K562 (cell line): ENCODE measurements around the gene RYR3. TPM values are rescaled to one million over a fixed set of nuclear protein-coding genes. Genes with fewer than 3 reads are reported as not detected.

Source experiments
- ATAC-seq: fragments of 200-7000 bp; cut with Tn5 transposase; 3 replicates; pipeline ENCODE4 v1.9.1; 2020; ENCODE audit warnings: moderate library complexity
- BruUV-seq: library from RNA; stranded (reverse); fragments of 400-500 nt; replicated peaks from 2 replicates; lab custom pipeline; 2021; lab: Mats Ljungman, UMichigan
- CTCF ChIA-PET: fragments of 300-600 bp; formaldehyde crosslinking; extraction: SDS; loops from one replicate; lab custom pipeline; 2021; ENCODE audit warnings: low intra/inter-chr PET ratio; lab: Yijun Ruan, JAX
- POLR2A ChIA-PET: fragments of 300-600, 350-650 bp; sonication (Branson Sonifier 250); formaldehyde crosslinking; extraction: SDS; loops from one replicate; lab custom pipeline; 2021; ENCODE audit warnings: antibody characterized with exemption, inconsistent platforms; lab: Yijun Ruan, JAX
- DNase-seq, 4 experiments: peaks; one replicate each; pipeline versions ENCODE4 v3.0.0 to v3.0.0-alpha.2; 2011 to 2018; ENCODE audit warnings: low spot score in 3 of 4, mixed read lengths in 3 of 4; ENCODE audit errors: extremely low read depth in 1 of 4
- FAIRE-seq: peaks from 2 replicates; lab custom pipeline; 2011; peaks lifted over from hg19 to GRCh38; lab: Jason Lieb, UNC
- H2AFZ ChIP-seq: 2 replicates; pipeline ENCODE4 v1.6.0; 2011; ENCODE audit warnings: low read depth, low read length, control low read depth, inconsistent platforms
- H3K27ac ChIP-seq: fragments of 200-600 bp; 3 replicates; pipeline ENCODE4 v1.8.0; 2011; ENCODE audit warnings: low read depth, mild to moderate bottlenecking, control low read depth, inconsistent platforms, low read length, moderate library complexity, mixed read lengths; ENCODE audit errors: extremely low read depth
- H3K27me3 ChIP-seq, 2 experiments: fragments of 300-600 bp in 1 of 2; 2 replicates in 1 of 2; 3 replicates in 1 of 2; pipeline versions ENCODE4 v1.6.0 to v1.8.0; 2011; ENCODE audit warnings: inconsistent platforms in 2 of 2, low read length in 2 of 2, mild to moderate bottlenecking in 1 of 2, mixed read lengths in 1 of 2, moderate library complexity in 1 of 2; ENCODE audit not compliant: control insufficient read depth in 2 of 2, insufficient read depth in 2 of 2
- H3K36me3 ChIP-seq: fragments of 300-600 bp; 3 replicates; pipeline ENCODE4 v1.8.0; 2011; ENCODE audit warnings: mild to moderate bottlenecking, low read length, inconsistent platforms; ENCODE audit not compliant: control insufficient read depth, insufficient read depth
- H3K4me1 ChIP-seq, 2 experiments: fragments of 200-600 bp in 1 of 2; replicated peaks in 1 of 2; 2 replicates in 1 of 2; 3 replicates in 1 of 2; pipeline versions ENCODE4 v1.5.1 to v1.8.0; 2011; ENCODE audit warnings: inconsistent platforms in 2 of 2, low read length in 2 of 2, mild to moderate bottlenecking in 1 of 2, mixed read lengths in 1 of 2, moderate library complexity in 1 of 2; ENCODE audit not compliant: control insufficient read depth in 2 of 2, insufficient read depth in 2 of 2
- H3K4me2 ChIP-seq: 2 replicates; pipeline ENCODE4 v1.6.1; 2011; ENCODE audit warnings: low read length, control low read depth, inconsistent platforms, mixed read lengths; ENCODE audit not compliant: insufficient read depth
- H3K4me3 ChIP-seq: fragments of 200-600 bp; sonication (generic), shearing (Covaris generic); 2 replicates; pipeline ENCODE4 v1.5.1; 2016; ENCODE audit warnings: control low read depth, inconsistent platforms
- H3K79me2 ChIP-seq: fragments of 200-600 bp; 3 replicates; pipeline ENCODE4 v1.8.0; 2011; ENCODE audit warnings: low read length, inconsistent platforms; ENCODE audit not compliant: control insufficient read depth, insufficient read depth
- H3K9ac ChIP-seq, 2 experiments: 2 replicates each; pipeline versions ENCODE4 v1.6.0 to v1.6.1; 2011; ENCODE audit warnings: low read depth in 2 of 2, low read length in 2 of 2, control low read depth in 1 of 2, inconsistent platforms in 1 of 2, mild to moderate bottlenecking in 1 of 2, mixed read lengths in 1 of 2; ENCODE audit not compliant: insufficient read depth in 1 of 2
- H3K9me1 ChIP-seq: one replicate; pipeline ENCODE4 v1.6.0; 2011; ENCODE audit warnings: inconsistent platforms, mild to moderate bottlenecking, low read length, moderate library complexity; ENCODE audit not compliant: control insufficient read depth, insufficient read depth
- H3K9me3 ChIP-seq: replicated peaks from 2 replicates; pipeline ENCODE4 v1.5.1; 2011; ENCODE audit warnings: low read depth, low read length, inconsistent platforms; ENCODE audit not compliant: control insufficient read depth, insufficient read depth
- H4K20me1 ChIP-seq: replicated peaks from 2 replicates; pipeline ENCODE4 v1.6.1; 2011; ENCODE audit warnings: low read length, inconsistent platforms, mixed read lengths; ENCODE audit not compliant: control insufficient read depth, insufficient read depth
- AFF1 ChIP-seq, 2 experiments: fragments of 450-650 bp; IDR thresholded peaks; 2 replicates each; pipeline ENCODE4 v1.6.1; 2018; ENCODE audit warnings: mild to moderate bottlenecking in 2 of 2, low read depth in 1 of 2; ENCODE audit not compliant: partially characterized antibody in 2 of 2
- BMI1 ChIP-seq: fragments of 150-350 bp; IDR thresholded peaks from 2 replicates; pipeline ENCODE4 v1.6.1; 2014; ENCODE audit warnings: low read length
- FOXP1 ChIP-seq: sonication (generic); formaldehyde crosslinking; IDR thresholded peaks from 2 replicates; pipeline ENCODE4 v1.8.0; 2022; ENCODE audit warnings: mild to moderate bottlenecking, missing genetic modification reagents
- GABPB2 ChIP-seq: fragments of 250-450 bp; sonication (Bioruptor Pico); conservative IDR thresholded peaks from 2 replicates; pipeline ENCODE4 v1.5.1; 2021; ENCODE audit warnings: mild to moderate bottlenecking
- NR2F6 ChIP-seq: fragments of 450-650 bp; formaldehyde crosslinking; IDR thresholded peaks from 2 replicates; pipeline ENCODE4 v1.4.0; 2020; ENCODE audit warnings: mild to moderate bottlenecking
- REST ChIP-seq, 2 experiments: fragments of 450-650 bp; formaldehyde crosslinking in 1 of 2; IDR thresholded peaks; 2 replicates each; pipeline versions ENCODE4 v1.4.0 to v1.6.1; 2014 to 2020; ENCODE audit warnings: mild to moderate bottlenecking in 2 of 2, borderline replicate concordance in 1 of 2, low read depth in 1 of 2
- SP1 ChIP-seq: sonication (generic); formaldehyde crosslinking; IDR thresholded peaks from 2 replicates; pipeline ENCODE4 v1.8.1; 2022; ENCODE audit warnings: mild to moderate bottlenecking, missing genetic modification reagents
- TEAD4 ChIP-seq, 2 experiments: sonication (generic) in 1 of 2; formaldehyde crosslinking in 1 of 2; IDR thresholded peaks; 2 replicates each; pipeline versions ENCODE4 v1.6.1 to v1.8.0; 2012 to 2022; ENCODE audit warnings: borderline replicate concordance in 1 of 2, inconsistent platforms in 1 of 2, low read length in 1 of 2, mild to moderate bottlenecking in 1 of 2, missing genetic modification reagents in 1 of 2
- WGBS: fragments of 100-300 bp; shearing (Covaris generic); methylation state at CpG from one replicate; pipeline ENCODE4 v1.1.6; 2016; ENCODE audit warnings: low coverage, mixed read lengths; ENCODE audit not compliant: insufficient coverage; ENCODE audit errors: missing lambda C conversion rate; 5-methylcytosine and 5-hydroxymethylcytosine counted together
- in situ Hi-C: fragments of 300-500 bp; cut with MboI; formaldehyde crosslinking; loops from 4 replicates; pipeline ENCODE4 v1.15.0; 2018; ENCODE audit warnings: inconsistent platforms, mixed read lengths
- intact Hi-C: fragments of 100-400 bp; cut with micrococcal nuclease; formaldehyde crosslinking; loops from 2 replicates; pipeline ENCODE4 v1.14.2; 2022
- polyA plus RNA-seq, 8 experiments: library from polyadenylated mRNA; depleted of rRNA in 4 of 8; stranded (reverse) in 5 of 8; unstranded in 3 of 8; fragments of >200 nt; fragmentation: Nextera tagmentation in 2 of 8; fragmentation: Illumina TruSeq in 1 of 8; extraction: Ambion mirVana in 2 of 8; extraction: Trizol in 1 of 8; gene quantifications; 2 replicates each; pipeline versions ENCODE4 v1.2.1 to v1.2.3, GENCODE V29; 2011 to 2014; ENCODE audit warnings: inconsistent platforms in 1 of 8, missing spikeins in 1 of 8
- total RNA-seq, 7 experiments: library from RNA; depleted of rRNA in 6 of 7; stranded (reverse); fragments of >200 nt in 6 of 7; fragmentation: Illumina TruSeq in 2 of 7; extraction: Trizol in 2 of 7; gene quantifications; 2 replicates each; pipeline versions ENCODE4 v1.2.1 to v1.2.3, GENCODE V29; 2011 to 2021; ENCODE audit warnings: low replicate concordance in 1 of 7

The RYR3 gene
- total and polyA plus RNA-seq, 9 of the 15 experiments (the other 6 are each of a cell fraction or from before 2014, with no cell fraction given), result 0.04 TPM; not detected in 8

GRCh38 chr15:33700695-33701303 lies 390.0 kb downstream of the RYR3 start:
- ChIA-PET CTCF (interaction anchor here (0.6 to 1.5 kb wide), 7 partner anchors 406 to 1049 kb away, joined by 3 to 8 read pairs (median 4); no protein-coding TSS in a partner anchor), POLR2A (interaction anchor here (0.6 to 1.1 kb wide), 4 partner anchors 9 to 408 kb away, joined by 3 to 4 read pairs (median 3); no protein-coding TSS in a partner anchor)
- Histone ChIP-seq H3K79me2 (no peaks in the 10 kb centered on the region), H3K9ac (no peak overlapping the region), H3K4me1 (no peaks in the 10 kb centered on the region), H4K20me1 (no peaks in the 10 kb centered on the region), H2AFZ (no peak overlapping the region), H3K4me3 (no peak overlapping the region), H3K36me3 (no peaks in the 10 kb centered on the region), H3K4me2 (no peak overlapping the region), H3K27me3 (peaks cover 0 to 4% of the 10 kb centered on the region in 2 experiments; a peak in 3 of 5 replicates), H3K27ac (no peak overlapping the region), H3K9me1 (peaks cover 2% of the 10 kb centered on the region), H3K9me3 (no peaks in the 10 kb centered on the region)
- in situ Hi-C loops, result no loop called here
- DNase-seq (peak; percentile 59 to 75 (median 71)), ATAC-seq (peak; percentile 98), FAIRE-seq (peak; percentile 97)
- 10% methylated on average over 17 of the region's 19 CpGs for WGBS
- intact Hi-C loops, result loop anchor here (1.0 to 10.0 kb wide), 3 partner anchors 56 to 614 kb away; no protein-coding TSS in a partner anchor
- BruUV-seq, result no TSS peak
- TF ChIP-seq BMI1 (no peak), REST (IDR thresholded peaks at IDR 0.05; ENCODE audit: borderline replicate concordance) (peak; percentile 73; the same call in 1 of the 2 replicates), REST (CRISPR knock-in tag; IDR thresholded peaks at IDR 0.05; ENCODE audit: low read depth) (no peak), NR2F6 (CRISPR knock-in tag) (no peak), FOXP1 (no peak), SP1 (no peak), AFF1 (IDR thresholded peaks at IDR 0.05; ENCODE audit: low read depth in 1 of 2, partially characterized antibody in 2 of 2) (no peak), TEAD4 (IDR thresholded peaks at IDR 0.05; ENCODE audit: low read length) (no peak), TEAD4 (CRISPR knock-in tag; IDR thresholded peaks at IDR 0.05; ENCODE audit: borderline replicate concordance) (no peak), GABPB2 (CRISPR knock-in tag) (no peak)
